RKO (cell line): ENCODE data around the gene CYTH4.
"Not testable (repeated sequence)": the region's sequence is repeated elsewhere in the genome, so short reads cannot be mapped to it uniquely, and the experiment has no call there.

ENCODE experiments used
- DNase-seq: peaks from one replicate; pipeline ENCODE4 v3.0.0-alpha.2; 2016; ENCODE audit warnings: low spot score

Gene CYTH4

DNA sequence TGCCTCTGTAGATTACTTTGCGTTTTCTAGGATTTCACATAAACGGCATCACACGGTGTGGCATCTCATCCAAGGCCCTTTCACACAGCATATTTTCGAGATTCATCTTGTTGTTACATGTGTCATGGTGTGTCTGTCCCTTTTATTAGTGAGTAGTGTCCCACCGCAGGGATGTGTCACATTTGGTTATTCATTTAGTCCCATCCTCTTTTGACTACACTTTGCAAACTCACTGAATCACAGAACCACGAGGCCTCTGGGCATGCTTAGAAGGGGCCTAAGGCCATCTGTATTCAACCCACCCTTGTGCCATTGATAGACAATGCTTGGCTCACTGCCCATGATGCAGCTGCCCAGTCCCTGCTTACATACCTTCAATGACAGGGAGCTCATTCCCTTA is 34.1 kb upstream of the CYTH4 start:
- DNase-seq: peak; percentile 35

DNA sequence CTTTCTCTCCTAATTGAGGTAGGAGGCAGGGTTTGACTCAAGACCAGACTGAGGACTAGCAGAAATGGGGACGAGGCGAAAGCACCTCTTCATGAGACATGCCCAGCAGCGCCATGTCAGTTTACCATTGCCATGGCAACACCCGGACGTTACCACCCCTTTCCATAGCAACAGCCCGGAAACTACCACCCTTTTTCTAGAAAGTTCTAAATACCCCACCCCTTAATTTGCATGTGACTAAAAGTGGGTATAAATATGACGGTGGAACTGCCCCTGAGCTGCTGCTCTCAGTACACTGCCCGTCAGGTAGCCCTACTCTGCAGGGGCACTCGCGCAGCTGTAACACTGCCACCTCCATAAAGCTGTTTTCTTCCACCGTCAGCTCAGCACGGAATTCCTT is 32.3 kb upstream of the CYTH4 start:
- DNase-seq: no peak

GRCh38 chr22:37251836-37252235 is 30.5 kb upstream of the CYTH4 start:
- not testable (repeated sequence) for DNase-seq

DNA sequence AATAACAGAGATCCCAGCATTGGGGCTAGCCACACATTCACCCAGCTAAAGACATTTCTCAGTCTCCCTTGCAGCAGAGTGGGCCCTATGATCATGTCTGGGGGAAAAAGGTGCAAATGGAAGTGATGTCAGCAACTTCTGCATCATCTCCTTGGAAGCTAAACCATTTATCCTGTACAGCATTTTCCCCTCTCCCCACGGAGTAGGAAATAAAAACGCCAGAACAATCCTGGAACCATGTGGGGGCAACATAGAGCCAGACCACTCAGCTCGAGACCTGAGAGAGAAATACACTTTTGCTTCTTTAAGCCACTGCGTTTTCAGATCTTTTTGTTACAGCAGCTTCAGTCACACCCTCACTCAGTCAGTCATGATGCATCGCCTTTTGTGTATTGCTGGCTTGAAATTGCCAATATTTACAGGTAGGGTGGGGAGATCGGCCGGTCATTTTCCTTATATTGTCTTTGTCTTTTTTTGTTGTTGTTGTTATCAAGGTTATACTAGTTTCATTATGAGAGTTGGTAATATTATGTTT is 29.1 kb upstream of the CYTH4 start:
- no peak for DNase-seq

DNA sequence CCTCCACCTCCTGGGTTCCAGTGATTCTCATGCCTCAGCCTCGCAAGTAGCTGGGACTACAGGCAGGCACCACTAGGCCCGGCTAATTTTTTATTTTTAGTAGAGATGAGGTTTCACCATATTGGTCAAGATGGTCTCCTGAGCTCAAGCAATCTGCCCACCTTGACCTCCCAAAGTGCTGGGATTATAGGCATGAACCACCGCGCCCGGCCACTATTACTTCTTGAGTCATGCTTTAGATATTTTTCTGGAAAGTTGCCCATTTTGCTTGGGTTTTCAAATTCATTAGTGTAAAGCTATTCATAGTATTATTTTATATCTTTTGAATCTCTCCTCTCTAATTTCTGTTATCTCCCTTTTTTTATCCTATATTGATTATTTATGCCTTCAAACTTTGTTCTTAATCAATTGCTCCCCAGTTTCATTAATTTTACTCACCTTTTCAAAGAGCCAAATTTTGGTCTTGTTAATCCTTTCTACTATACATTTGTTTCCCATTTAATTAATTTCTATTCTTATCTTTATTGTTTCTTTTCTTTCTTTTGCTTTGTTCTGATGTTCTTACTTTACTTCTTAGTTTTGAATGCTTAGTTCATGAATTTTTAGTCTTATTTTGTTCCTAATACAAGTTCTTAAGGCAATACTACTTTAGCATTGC is 28.0 kb upstream of the CYTH4 start:
- peak; percentile 61 for DNase-seq

- DNase-seq: no peak
These were observed 27.5 kb upstream of the CYTH4 start for GRCh38 chr22:37254867-37255233.

- DNase-seq: no peak
These were observed 26.7 kb upstream of the CYTH4 start for GRCh38 chr22:37255558-37256006.

DNA sequence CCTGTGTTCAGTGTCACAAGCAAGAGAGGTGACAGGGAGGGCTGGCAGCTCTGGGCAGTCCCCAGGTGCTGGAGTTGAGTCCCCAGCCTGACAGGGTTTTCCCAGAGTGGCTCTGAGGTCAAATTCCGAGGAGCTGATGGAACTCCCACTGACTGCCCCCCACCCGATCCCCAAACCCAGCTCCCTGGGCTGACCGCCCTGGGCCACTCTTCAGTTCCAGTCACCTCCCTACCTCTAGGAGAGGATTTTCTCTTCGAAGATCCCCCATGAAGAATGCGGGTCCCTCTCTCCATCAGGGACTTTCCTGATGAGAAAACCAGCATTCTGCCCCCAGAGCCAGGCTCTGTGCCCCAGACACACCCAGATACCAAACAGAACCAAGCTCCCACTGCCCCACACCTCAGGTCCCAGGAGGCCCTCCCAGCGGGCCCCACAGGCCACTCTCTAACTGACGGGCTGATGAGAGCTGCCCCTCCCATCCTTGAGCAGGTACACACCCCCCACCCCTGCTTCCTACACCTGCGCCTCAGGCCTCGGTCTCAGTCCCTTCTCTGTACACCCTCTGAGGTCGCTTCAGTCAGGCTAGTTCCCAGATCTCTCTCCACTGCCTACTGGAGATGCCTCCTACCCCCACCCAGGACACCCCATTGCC is 26.1 kb upstream of the CYTH4 start:
- no peak for DNase-seq

DNA sequence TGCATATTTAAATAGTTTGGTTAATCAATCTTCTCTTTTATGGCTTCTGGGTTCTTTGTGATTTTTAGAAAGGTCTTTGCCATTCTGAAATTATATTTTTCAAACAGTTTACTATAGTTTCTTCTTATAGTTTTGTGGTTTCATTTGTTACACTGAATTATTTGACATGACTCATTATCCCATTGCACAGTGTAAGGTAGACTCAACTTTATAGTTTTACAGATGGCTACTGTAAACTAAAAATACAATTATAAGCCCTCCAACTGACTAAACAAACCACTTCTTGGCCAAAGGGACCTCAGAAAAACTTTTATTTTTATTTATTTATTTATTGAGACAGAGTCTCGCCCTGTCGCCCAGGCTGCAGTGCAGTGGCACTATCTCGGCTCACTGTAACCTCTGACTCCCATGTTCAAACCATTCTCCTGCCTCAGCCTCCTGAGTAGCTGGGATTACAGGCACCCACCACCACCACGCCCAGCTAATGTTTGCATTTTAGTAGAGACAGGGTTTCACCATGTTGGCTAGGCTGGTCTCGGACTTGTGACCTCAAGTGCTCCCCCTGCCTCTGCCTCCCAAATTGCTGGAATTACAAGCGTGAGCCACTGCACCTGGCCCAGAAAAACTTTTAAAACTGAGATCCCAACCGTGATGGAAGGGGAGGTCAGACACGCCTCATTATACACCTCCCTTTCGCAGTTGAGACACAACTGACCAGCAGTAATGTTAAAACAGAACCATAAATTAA is 24.1 kb upstream of the CYTH4 start:
- DNase-seq: no peak

DNA sequence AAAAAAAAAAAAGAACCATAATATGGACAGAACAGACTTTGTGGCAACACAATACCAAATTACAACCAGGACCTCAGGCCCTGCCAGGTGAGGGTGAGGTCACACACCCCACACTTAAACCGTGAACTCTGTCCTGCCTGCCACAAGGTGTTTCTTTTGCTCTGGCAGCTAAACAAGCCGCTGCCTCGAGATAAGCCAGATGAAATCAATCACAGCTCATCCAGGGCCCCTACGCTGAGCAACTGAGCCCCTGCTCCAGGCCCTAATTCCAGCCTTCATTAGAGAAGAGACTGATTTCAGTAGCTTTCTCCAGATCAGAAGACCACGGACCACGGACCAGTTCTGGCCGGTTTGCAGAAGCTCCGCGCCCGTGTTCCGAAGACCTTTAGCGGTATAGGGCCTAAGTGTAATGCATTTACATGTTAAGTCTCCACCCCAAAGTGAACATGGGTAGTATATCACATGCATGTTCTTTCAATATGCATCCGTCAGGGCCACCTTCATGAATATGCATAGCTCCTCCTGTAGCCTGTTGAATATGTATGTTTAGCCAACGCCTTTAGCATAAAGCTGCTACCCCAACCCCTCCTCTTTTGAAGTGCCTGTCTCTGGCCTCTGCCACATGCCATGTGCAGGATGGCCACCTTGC is 23.4 kb upstream of the CYTH4 start:
- no peak for DNase-seq

DNA sequence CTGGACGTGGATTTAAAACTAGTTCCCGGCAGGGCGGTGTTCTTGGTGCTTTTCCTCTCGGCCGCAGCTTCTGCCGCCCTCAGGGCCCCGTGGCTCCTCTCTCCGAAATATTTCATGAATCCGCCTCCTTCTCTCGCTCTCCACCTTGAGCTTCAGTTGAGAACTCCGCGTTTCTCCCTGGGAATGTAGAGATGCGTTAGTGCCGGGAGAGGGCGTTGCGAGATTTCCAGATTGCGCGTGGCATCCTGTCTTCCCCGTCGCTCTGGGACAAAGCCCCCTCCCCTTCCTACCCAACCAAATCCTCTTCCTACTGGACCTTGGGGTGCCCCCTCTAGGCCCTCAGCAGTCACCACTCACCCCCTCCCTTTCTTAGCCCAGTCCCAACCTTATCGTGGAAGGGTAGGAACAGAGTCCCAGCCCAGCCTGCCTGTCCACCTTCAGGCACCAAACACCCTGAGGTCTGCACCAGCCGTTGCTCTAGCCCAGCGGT is 22.7 kb upstream of the CYTH4 start:
- DNase-seq: no peak

GRCh38 chr22:37260155-37260795 is 22.0 kb upstream of the CYTH4 start:
- DNase-seq: no peak

GRCh38 chr22:37260901-37261336 is 21.4 kb upstream of the CYTH4 start:
- peak; percentile 39 for DNase-seq

DNA sequence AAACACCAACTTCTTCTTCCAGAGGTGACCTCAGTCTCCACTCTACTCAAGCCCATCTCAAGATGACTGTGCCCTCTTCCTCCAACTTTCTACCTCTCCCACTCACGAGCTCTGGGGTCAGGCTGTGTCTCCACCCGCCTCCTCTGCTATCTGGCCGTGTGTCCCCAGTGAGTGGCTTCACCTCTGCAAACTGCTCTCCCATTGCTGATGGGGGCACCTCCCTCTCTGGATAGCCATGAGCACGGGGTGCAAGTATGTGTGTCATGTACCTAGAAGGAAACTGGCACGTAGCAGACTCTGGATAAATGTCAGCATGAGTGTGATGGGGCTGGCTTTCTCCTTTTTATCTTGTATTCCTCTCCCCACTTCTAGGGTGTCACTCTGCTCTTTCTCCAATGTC is 20.0 kb upstream of the CYTH4 start:
- no peak for DNase-seq

GRCh38 chr22:37263966-37264887 is 18.1 kb upstream of the CYTH4 start:
- no peak for DNase-seq

- DNase-seq: no peak
These were observed 15.7 kb upstream of the CYTH4 start for GRCh38 chr22:37266581-37267134.

DNA sequence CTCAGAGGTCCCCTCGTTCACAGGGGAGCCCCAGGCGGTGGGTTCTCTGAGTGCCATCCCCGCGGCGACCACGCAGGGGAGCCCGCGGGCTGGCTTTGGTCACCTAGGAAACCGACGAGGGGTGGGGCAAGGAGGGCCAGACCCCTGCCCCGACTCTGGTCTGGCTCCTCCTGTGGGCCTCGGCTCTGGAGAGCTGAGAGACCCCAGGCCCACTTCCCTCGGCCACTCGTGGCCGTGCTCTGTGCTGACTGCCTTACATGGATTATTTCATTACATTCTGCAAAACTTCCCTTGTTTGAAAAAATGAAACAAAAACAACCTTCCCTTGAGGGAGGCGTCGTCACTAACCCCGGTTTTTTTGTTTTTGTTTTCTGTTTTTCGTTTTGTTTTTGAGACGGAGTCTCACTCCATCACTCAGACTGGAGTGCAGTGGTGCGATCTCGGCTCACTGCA is 15.1 kb upstream of the CYTH4 start:
- DNase-seq: no peak

GRCh38 chr22:37267661-37268413 is 14.5 kb upstream of the CYTH4 start:
- no peak for DNase-seq

- no peak for DNase-seq
These were observed 12.2 kb upstream of the CYTH4 start for GRCh38 chr22:37269936-37270678.
